SK-MEL-5 (cell line): ENCODE data around the gene DNAH2. TPM values are rescaled to one million over a fixed set of nuclear protein-coding genes. Genes with fewer than 3 reads are reported as not detected.

ENCODE experiments used
- DNase-seq: peaks from one replicate; pipeline ENCODE4 v3.0.0-alpha.2; 2016; ENCODE audit warnings: low read depth, low spot score
- in situ Hi-C: cut with HindIII; loops from 2 replicates; pipeline ENCODE4 v1.10.0; 2016; ENCODE audit warnings: low sequenced_read_pairs, high pct_unique_total_duplicates, low pct_unique_long_range_greater_than_20kb
- total RNA-seq: library from RNA; depleted of rRNA; stranded (reverse); fragments of >200 nt; shearing (Covaris generic); gene quantifications from 2 replicates; pipeline ENCODE4 v1.2.3, GENCODE V29; 2014

DNAH2 gene
- total RNA-seq, 1 experiment from 2014 or later = 0.03 TPM

DNA sequence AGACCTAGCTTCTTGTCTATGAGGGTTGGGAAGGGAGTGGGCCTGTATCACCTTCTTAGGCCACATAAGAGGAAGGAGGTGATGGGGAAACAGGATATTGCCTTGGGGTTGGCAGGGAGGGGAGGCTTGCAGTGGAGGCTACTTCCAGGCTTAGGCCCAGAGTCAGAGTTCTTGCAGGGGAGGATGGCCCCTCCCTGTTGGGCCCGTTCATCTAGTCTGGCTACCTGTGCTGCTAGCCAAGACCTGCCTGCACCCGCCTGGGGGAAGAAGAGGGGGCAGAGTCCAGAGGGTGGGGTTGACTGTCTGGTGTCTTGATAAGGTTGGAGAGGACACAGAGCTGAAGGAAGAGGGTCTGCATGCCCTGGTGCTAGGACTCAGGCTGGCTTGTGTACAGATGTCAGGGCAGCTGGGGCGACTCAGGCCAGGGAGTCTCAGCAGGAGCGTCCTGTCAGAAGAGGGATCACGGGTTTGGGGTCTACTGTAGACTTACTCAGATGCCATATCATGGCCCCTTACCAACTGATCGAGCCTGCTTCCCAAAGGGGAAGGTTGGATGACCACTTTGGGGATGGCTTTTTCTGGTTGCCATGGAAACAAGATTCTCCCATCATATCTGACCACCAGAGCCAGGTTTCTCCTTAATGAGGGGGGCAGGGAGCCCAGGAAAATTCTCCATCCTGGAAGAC, 121.8 kb downstream of the DNAH2 start:
- in situ Hi-C loops = no loop called here
- no peak for DNase-seq

DNA sequence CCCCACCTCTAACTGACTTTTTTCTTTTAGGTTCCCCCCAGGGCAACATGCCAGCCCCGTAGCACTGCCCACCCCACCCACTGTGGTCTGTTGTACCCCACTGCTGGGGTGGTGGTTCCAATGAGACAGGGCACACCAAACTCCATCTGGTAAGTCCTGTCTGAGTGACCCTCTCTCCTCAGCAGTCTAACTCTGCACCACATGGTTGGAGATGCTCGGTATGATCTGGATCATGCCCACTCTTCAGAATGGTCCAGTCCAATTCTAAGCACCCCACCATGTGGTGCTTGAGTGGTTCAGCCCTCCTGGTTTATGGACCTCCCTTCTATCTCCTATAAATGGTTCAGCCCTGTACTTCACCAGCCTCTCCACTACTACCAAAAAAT, 122.3 kb downstream of the DNAH2 start:
- in situ Hi-C loops = no loop called here
- DNase-seq = peak; percentile 65

DNA sequence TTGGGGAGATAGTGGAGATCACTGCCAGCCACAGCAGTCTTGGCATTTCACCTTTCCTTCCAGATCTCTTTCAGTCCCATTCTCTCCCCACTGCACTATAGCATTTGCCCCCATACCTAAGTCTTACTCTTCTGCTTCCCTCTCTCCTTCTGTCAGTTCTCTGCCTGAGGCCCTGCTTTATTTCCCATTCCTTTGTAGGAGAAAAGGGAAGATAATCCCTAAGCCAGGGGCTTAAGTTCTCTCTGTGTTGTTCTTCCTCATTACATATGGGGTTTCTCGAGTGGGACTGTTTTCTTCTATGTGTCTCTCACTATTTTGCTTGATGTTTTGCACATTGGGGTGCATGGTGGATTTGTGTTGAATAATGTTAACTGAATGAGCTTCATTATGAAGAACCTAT, 122.9 kb downstream of the DNAH2 start:
- no peak for DNase-seq
- in situ Hi-C loops = no loop called here

DNA sequence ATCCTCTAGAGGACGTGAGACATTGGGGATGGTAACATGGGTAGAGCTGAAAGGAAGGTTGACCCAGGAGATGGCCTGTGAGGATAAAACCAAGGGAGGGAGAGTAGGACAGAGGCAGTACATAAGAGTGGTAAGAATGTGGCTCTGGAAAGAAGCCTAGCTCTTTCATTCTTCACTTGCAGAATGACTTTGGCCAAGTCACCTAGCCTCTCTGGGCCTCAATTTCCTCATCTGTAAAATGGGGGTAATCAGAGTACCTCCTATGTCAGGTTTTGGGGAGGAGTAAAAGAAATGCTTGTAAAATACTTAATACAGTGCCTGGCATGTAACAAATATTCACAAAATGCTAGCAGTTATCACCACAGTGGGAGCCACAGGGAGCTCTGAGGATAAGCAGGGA, 123.3 kb downstream of the DNAH2 start:
- DNase-seq = no peak
- in situ Hi-C loops = no loop called here

DNA sequence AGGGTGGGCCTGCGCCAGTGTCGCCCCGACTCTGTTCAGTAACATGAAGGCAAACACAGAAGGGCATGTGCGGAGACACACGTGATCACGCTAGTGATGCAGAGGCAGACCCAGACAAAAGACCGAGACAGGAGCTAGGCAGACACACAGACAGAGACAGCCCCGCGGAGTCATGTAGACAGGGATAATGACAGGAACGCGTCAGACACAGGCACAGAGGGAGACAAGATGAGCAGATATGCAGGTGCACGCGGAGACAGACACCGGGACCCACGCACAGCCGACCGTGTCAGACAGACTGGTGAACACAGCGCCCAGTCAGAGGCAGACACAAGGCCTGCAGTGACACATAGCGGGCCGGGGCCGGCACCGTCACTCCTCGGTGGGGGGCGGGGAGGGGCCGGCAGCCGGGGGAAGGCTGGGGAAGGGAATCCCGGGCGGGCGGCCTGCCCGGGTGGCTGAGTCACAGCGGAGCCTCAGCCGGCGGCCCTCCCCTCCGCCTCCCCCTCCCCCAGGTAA, 123.9 kb downstream of the DNAH2 start:
- peak; percentile 56 for DNase-seq
- in situ Hi-C loops = no loop called here

DNA sequence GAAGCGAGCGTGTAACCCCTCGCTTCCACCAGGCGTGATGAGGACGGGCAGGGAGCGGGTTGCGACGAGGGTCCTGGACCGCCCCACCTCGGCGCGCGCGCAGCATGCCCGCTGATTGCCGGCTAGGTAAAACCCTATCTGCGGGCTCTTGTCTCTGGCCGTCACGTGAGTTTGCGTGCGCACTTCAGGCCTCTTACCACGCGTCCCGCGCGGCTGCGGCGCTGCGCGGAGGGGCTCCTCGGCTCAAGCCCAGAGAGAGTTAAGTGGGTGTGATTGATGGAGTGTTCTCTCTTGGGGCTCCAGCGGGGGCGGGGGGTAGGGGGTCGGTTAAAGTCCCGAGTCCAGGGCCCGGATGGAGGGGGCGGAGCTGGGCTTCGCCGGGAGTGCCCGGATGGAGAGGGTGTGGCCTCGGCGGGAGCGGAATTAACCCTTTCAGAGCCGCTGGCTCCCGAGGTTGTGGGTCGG, 124.4 kb downstream of the DNAH2 start:
- DNase-seq = peak; percentile 90
- in situ Hi-C loops = no loop called here

DNA sequence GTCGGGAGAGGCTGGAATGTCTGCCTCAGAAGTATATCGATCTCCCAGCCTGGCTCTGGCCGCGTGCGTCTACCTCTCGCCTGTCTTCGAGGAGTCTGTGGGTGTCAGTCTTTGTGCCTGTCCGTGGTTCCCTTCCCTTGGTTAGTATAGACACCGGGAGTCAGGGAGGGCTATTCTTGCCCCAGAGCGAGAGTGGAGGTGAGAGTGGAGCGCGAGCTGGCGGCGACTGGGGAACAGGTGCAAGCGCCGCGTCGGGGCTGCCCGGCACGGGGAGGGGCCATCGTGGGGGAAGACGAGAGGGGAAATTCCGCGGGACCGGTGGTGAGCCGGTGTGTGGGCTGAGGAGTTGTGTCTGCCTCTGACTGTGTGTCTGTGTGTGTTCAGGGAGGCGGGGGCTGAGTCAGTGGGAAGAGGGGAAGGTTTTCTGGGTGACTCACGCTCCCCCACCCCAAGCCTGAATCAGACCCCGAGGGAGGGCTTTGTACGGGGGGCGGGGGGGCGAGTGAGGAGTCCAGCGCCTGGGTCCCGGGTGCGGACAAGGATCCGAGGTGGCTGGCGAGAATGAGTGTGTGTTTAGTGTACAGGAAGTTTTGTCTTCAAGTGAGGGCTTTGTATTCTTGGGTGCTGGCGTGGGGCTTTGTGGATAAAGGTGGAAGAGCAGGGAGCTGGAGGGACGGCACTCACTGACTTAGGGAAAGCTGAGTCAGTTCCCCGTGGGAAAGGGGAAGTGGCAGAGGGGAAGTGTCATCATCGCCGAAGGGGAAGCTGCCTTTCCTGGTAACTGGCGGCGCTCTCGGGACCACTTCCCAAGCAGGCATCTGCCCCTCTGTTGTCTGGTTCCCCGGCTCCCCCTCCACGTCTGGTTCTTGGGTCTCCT, 125.1 kb downstream of the DNAH2 start:
- DNase-seq = peak; percentile 61
- in situ Hi-C loops = no loop called here

DNA sequence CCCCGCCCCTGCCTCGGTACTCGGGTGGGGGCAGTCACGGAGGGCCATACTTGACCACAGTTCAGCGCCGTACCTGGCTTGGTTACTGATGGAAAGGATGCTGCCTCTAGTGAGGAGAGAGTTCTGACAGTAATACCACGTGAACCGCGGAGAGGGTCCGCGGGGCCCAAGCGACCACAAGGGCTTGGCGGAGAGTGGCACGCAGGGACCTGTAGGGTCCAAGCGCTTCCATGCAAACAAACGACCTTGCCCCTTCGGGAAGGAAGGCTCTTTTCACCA, 125.7 kb downstream of the DNAH2 start:
- in situ Hi-C loops = no loop called here
- DNase-seq = no peak

DNA sequence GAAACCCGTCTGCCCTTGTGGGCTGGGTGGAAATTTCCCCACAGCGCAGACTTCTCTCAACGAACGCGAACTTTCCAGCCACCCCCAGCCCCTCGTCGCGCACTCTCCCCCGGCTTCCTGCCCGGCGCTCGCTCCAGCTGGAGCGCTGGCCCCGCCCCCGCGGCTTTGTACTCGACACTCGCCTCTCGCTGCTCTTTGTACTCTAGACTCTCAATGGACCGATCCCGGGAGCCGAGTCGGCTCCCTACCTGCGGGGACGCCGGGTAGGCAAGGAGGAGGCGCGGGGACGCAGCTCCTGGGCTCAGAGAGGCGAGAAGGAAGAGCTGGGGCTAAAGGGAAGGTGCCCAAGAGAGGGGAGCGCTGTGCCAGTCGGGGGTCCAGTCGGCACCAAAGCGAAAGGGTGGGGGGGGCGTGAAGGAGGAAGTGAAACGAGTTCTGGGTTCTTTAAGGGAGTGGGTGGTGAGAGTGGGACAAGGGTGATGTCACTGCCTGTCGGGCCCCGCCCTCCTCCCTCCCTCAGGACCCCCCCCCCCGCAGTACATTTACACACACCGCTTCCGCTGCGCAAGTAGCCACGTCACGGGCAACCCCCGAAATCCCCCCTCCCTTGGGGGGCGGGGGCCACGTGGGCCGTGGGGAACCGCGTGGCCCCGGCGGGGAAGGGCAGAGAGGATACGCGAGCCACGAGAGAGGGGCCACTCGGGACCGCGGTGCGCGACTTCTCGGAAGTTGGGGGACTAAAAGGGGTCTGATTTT, 126.2 kb downstream of the DNAH2 start:
- in situ Hi-C loops = no loop called here
- DNase-seq = peak; percentile 77

DNA sequence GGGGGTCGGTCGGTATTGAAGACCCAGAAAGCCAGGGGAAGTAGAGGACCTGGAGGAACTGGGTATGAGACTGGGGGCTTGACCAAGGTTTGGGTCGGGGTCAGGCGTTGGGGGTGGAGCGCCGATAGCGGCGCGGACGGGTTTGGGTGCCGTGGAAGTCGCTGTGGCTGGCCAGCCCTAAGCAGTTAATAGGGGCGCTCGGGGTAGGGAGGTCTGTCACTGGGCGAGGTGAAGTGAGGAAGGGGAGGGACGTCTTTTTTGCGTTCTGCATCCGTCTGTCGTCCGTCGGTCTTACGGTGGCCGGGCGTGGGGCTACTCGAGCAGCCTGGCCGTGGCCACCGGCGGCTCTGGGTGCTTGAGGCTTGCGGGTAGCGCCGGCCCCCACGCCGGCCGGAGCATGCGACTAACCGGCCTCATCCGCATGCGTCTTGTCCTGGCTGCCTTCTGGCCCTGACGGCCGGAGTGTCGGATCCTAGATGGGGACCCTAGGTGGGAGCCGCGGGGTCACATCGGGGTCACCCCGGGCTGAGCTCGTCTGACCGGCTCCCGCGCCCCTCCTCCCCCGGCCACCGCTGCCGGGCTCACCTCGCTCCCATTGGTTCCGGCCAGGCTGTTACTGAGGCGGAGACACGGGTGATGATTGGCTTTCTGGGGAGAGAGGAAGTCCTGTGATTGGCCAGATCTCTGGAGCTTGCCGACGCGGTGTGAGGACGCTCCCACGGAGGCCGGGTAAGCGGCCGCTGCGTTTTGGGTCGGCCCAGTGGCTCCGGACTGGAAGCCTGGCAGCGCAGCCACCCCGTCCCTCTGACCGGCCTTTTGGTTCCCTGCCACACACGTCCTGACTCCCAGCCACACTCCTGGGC, 127.0 kb downstream of the DNAH2 start:
- in situ Hi-C loops = no loop called here

DNA sequence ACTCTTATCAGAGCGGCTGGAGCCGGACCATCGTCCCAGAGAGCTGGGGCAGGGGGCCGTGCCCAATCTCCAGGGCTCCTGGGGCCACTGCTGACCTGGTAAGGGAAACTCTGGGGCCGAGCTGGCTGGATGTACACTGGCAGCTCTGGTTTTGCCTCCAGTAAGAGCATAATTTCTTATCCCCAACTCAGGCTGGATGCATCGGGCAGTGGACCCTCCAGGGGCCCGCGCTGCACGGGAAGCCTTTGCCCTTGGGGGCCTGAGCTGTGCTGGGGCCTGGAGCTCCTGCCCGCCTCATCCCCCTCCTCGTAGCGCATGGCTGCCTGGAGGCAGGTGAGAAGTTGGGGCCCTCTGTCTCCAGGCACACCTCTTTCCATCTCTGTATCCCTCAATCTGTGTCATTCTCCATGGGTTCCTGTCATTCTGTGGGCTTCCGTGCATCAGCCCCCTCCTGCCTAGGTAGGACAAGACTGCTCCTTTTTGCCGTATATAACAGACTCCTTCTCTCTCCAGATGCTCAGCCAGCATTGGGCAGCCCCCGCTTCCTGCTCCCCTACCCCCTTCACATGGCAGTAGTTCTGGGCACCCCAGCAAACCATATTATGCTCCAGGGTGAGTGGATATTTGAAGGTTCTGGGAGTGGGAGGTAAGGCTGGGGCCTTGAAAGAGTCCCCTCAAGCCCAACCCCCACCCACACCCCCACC, 128.0 kb downstream of the DNAH2 start:
- DNase-seq = no peak
- in situ Hi-C loops = no loop called here

More for the DNA sequence above, 127.0 kb downstream of the DNAH2 start:
- peak; percentile 96 for DNase-seq

DNA sequence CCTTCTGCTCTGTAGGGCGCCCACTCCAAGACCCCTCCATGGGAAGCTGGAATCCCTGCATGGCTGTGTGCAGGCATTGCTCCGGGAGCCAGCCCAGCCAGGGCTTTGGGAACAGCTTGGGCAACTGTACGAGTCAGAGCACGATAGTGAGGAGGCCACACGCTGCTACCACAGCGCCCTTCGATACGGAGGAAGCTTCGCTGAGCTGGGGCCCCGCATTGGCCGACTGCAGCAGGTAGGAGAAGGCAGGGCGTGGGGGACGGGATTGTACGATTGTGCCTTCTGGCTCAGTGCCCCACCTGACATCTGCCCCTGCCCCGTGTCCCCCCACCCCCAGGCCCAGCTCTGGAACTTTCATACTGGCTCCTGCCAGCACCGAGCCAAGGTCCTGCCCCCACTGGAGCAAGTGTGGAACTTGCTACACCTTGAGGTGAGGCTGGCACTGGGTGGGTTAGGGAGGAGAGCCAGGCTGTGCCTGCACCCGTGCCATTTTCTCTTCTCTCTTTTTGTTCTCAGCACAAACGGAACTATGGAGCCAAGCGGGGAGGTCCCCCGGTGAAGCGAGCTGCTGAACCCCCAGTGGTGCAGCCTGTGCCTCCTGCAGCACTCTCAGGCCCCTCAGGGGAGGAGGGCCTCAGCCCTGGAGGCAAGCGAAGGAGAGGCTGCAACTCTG, 128.7 kb downstream of the DNAH2 start:
- DNase-seq = no peak
- in situ Hi-C loops = no loop called here

DNA sequence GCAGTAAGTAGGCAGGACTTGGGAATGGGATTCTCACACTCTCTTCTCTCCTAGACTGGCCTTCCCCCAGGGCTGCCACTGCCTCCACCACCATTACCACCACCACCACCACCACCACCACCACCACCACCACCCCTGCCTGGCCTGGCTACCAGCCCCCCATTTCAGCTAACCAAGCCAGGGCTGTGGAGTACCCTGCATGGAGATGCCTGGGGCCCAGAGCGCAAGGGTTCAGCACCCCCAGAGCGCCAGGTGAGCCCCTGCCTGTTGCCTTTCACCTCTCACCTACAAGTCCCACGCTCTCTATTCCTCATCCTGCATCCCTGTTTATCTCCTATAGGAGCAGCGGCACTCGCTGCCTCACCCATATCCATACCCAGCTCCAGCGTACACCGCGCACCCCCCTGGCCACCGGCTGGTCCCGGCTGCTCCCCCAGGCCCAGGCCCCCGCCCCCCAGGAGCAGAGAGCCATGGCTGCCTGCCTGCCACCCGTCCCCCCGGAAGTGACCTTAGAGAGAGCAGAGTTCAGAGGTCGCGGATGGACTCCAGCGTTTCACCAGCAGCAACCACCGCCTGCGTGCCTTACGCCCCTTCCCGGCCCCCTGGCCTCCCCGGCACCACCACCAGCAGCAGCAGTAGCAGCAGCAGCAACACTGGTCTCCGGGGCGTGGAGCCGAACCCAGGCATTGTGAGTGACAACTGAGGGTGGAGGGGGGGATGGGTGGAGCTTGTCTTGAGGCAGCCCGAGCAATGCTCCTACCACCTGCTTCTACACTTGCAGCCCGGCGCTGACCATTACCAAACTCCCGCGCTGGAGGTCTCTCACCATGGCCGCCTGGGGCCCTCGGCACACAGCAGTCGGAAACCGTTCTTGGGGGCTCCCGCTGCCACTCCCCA, 129.5 kb downstream of the DNAH2 start:
- DNase-seq = no peak
- in situ Hi-C loops = no loop called here

DNA sequence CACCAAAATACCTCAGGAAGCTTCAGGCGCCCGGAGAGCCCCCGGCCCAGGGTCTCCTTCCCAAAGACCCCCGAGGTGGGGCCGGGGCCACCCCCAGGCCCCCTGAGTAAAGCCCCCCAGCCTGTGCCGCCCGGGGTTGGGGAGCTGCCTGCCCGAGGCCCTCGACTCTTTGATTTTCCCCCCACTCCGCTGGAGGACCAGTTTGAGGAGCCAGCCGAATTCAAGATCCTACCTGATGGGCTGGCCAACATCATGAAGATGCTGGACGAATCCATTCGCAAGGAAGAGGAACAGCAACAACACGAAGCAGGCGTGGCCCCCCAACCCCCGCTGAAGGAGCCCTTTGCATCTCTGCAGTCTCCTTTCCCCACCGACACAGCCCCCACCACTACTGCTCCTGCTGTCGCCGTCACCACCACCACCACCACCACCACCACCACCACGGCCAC, 130.6 kb downstream of the DNAH2 start:
- in situ Hi-C loops = no loop called here
- no peak for DNase-seq

DNA sequence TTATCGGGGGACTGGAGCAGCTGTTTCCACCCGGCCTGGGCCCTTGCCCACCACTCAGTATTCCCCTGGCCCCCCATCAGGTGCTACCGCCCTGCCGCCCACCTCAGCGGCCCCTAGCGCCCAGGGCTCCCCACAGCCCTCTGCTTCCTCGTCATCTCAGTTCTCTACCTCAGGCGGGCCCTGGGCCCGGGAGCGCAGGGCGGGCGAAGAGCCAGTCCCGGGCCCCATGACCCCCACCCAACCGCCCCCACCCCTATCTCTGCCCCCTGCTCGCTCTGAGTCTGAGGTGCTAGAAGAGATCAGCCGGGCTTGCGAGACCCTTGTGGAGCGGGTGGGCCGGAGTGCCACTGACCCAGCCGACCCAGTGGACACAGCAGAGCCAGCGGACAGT, 131.2 kb downstream of the DNAH2 start:
- no peak for DNase-seq
- in situ Hi-C loops = no loop called here
